Ishikawa (cell line): ENCODE measurements around the gene FSTL3.

Source experiments
- CEBPB ChIP-seq: IDR thresholded peaks from 2 replicates; pipeline ENCODE4 v1.6.1; 2012
- CREB1 ChIP-seq: IDR thresholded peaks from 2 replicates; pipeline ENCODE4 v1.6.1; 2012; ENCODE audit warnings: low read depth
- EGR1 ChIP-seq: IDR thresholded peaks from 2 replicates; pipeline ENCODE4 v1.6.1; 2012
- EP300 ChIP-seq: IDR thresholded peaks from 2 replicates; pipeline ENCODE4 v1.6.1; 2012; ENCODE audit warnings: borderline replicate concordance
- FOXM1 ChIP-seq: IDR thresholded peaks from 2 replicates; pipeline ENCODE4 v1.6.1; 2012; ENCODE audit warnings: low read depth, borderline replicate concordance
- NFIC ChIP-seq: IDR thresholded peaks from 2 replicates; pipeline ENCODE4 v1.6.1; 2012
- RAD21 ChIP-seq: IDR thresholded peaks from 2 replicates; pipeline ENCODE4 v1.6.1; 2012; ENCODE audit warnings: low read depth
- TAF1 ChIP-seq: IDR thresholded peaks from 2 replicates; pipeline ENCODE4 v1.6.1; 2012; ENCODE audit warnings: low read depth, mild to moderate bottlenecking
- TCF12 ChIP-seq: IDR thresholded peaks from 2 replicates; pipeline ENCODE4 v1.6.1; 2012; ENCODE audit warnings: low read depth
- TEAD4 ChIP-seq: IDR thresholded peaks from 2 replicates; pipeline ENCODE4 v1.6.1; 2012
- YY1 ChIP-seq: IDR thresholded peaks from 2 replicates; pipeline ENCODE4 v1.6.1; 2012; ENCODE audit warnings: low read depth
- ZBTB7A ChIP-seq: IDR thresholded peaks from 2 replicates; pipeline ENCODE4 v1.6.1; 2012; ENCODE audit warnings: low read depth
- TF ChIP-seq, protein P1 (sequence below): IDR thresholded peaks from 2 replicates; pipeline ENCODE4 v1.6.1; 2012
- TF ChIP-seq, protein P2 (sequence below): IDR thresholded peaks from 2 replicates; pipeline ENCODE4 v1.6.1; 2012
- TF ChIP-seq, protein P3 (sequence below): IDR thresholded peaks from 2 replicates; pipeline ENCODE4 v1.6.1; 2012; ENCODE audit warnings: low read depth, mild to moderate bottlenecking

FSTL3 gene

DNA sequence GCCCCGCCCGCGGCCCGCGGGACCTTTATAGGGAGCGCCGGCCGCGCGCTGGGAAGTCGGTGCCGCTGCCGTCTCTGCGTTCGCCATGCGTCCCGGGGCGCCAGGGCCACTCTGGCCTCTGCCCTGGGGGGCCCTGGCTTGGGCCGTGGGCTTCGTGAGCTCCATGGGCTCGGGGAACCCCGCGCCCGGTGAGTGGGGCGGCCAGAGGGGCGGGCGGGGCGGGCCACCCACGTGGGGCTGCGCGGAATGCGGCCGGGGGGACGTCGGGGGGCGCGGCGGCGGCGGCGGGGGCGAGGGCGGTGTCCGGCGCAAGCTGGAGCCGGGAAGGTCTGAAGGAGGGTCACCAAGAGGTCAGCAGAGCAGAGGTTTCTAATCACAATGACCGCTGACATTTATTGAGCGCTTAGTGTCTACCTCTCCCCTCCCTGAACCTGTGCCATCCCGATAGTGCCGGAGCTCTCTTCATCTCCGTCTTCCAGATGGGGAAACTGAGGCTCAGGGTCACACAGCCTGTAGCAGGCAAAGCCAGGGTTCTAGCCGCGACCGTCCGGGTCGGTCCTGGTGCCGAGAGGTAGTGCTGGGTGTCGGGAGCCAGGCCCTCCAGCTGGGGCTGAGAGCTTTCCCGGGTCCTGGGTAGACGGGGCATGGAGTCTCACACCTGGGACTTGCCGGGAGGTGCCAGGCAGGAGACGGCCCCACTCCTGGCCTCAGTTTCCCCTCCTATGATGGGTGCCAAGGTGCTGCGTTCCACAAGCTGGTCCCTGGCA lies at the start of gene FSTL3:
TSS of gene FSTL3 (plus strand) at position 54 of the 767 bp plus-strand sequence. CDS start at position 86, 32 bp downstream.
- TF ChIP-seq, protein P1, sequence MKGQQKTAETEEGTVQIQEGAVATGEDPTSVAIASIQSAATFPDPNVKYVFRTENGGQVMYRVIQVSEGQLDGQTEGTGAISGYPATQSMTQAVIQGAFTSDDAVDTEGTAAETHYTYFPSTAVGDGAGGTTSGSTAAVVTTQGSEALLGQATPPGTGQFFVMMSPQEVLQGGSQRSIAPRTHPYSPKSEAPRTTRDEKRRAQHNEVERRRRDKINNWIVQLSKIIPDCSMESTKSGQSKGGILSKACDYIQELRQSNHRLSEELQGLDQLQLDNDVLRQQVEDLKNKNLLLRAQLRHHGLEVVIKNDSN = peak; percentile 56; the same call in 1 of the 2 replicates
- TF ChIP-seq NFIC = no peak
- TF ChIP-seq, protein P2, sequence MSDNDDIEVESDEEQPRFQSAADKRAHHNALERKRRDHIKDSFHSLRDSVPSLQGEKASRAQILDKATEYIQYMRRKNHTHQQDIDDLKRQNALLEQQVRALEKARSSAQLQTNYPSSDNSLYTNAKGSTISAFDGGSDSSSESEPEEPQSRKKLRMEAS = peak; percentile 19; the same call in 1 of the 2 replicates
- no peak for TF ChIP-seq TAF1
- peak; percentile 16; the same call in 1 of the 2 replicates for TF ChIP-seq TEAD4
- TF ChIP-seq EGR1 = no peak

DNA sequence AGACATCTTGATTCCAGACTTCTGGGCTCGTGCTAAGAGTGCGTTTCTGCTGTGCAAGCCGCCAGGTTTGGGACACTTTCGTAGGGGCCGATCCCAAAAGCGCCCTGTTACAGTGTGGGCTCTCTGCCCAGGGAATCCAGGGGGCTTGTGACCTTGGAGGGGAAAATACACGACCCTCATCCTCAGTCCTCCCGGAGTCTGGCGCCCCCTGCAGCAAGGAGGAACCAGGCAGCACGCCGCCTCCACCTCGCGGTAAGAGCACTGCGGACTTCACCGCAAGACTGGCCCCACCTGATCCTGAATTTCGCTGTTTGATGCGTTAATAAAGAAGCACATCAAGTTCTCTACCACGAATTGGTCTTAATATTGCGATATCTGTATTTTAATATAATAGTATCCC lies 48.0 kb upstream of the FSTL3 start:
- TF ChIP-seq RAD21 (peak; percentile 44; the same call in 1 of the 2 replicates), CREB1 (no peak), NFIC (no peak)

DNA sequence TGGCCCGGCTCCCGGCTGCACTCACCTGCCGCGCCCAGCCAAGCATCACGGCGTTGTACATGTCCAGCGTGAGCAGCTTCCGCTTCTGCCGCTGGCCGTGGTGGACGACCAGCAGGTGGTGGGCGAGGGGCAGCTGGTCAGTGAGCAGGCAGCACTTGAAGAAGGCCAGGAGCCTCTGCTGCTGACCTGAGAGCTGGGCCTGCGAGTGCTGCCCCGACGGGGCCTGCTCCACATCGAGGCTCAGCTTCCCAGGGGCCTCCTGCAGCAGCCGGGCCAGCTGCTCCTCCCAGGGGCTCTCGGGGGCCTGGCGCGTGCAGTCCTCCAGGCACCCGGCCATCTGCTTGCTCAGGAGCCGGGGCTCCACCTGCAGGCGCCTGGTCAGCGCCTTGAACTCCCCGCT lies 46.7 kb upstream of the FSTL3 start:
- TF ChIP-seq EP300 (peak; percentile 34; the same call in 1 of the 2 replicates), TCF12 (peak; percentile 58), ZBTB7A (peak; percentile 48; the same call in 1 of the 2 replicates), NFIC (0 out of 2 replicates have a peak, but pooled peaks have one; percentile 5)
- TF ChIP-seq, protein P2 = peak; percentile 77
- TF ChIP-seq, protein P3, sequence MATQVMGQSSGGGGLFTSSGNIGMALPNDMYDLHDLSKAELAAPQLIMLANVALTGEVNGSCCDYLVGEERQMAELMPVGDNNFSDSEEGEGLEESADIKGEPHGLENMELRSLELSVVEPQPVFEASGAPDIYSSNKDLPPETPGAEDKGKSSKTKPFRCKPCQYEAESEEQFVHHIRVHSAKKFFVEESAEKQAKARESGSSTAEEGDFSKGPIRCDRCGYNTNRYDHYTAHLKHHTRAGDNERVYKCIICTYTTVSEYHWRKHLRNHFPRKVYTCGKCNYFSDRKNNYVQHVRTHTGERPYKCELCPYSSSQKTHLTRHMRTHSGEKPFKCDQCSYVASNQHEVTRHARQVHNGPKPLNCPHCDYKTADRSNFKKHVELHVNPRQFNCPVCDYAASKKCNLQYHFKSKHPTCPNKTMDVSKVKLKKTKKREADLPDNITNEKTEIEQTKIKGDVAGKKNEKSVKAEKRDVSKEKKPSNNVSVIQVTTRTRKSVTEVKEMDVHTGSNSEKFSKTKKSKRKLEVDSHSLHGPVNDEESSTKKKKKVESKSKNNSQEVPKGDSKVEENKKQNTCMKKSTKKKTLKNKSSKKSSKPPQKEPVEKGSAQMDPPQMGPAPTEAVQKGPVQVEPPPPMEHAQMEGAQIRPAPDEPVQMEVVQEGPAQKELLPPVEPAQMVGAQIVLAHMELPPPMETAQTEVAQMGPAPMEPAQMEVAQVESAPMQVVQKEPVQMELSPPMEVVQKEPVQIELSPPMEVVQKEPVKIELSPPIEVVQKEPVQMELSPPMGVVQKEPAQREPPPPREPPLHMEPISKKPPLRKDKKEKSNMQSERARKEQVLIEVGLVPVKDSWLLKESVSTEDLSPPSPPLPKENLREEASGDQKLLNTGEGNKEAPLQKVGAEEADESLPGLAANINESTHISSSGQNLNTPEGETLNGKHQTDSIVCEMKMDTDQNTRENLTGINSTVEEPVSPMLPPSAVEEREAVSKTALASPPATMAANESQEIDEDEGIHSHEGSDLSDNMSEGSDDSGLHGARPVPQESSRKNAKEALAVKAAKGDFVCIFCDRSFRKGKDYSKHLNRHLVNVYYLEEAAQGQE = 0 out of 2 replicates have a peak, but pooled peaks have one; percentile 41

DNA sequence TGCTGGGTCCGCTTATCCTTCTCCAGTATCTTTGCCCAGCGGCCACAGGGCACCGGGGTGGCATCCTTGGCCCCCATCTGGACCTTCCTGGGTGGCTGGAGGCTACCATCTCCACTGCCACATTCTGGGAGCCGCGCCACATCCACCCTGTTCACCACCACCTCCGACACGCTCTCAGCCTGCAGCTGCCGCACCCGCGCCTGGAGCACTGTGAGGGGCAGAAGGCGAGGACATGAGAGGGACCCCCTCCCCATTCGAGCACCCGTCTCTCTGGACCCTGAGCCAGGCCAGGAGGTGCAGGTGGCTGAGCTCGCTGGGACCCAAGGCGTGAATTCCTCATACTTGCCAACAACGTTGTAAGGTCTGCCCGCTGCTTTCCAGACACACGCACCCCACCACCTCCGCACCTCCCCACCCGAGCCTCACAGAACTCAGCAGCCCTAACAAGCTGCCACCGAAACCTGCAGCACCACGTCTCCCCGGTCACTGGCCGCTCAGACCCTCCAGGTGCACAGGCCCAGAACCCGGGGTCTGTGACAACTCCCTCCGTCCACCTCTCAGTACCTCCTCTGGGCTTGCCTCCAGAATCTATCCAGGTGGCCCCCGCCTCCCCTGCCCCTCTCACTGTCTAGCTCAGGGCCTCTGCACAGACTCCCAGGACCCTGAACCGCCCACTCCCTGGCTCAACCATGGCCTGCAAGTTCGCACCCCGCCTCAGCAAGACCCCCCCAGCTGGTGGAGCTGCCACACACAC lies 46.1 kb upstream of the FSTL3 start:
- TF ChIP-seq CREB1 (no peak), TAF1 (no peak), TEAD4 (no peak), YY1 (no peak), EGR1 (no peak), TCF12 (no peak), ZBTB7A (no peak; the same call in 1 of the 2 replicates), NFIC (no peak), FOXM1 (no peak)
- TF ChIP-seq, protein P3 = no peak
- TF ChIP-seq, protein P1 = no peak

DNA sequence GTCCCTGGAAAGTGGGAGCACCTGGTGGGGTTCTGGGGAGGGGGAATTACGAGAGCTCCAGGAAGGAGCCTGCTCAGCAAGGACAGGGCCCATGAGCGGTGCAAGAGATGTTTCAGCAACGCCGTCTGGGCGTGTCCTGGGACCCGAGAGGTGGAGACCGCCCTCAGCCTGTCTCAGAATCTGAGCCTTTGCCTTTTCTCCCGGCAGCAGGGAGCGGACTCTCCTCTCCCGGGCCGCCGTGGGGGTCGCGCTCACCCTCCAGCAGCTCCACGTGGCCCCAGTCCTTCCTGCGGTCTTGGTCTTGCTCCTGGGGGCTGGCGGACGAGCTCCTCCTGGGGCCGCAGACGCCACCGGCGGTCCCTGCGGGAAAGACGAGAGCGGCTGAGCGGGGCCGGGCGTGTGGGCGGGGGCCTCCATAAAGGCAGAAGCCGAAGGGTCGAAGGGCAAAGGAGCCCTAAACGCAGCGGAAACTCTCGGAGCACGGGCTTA lies 43.6 kb upstream of the FSTL3 start:
- TF ChIP-seq, protein P2 = peak; percentile 43; the same call in 1 of the 2 replicates
- TF ChIP-seq NFIC (no peak), TAF1 (no peak; the same call in none of the 2 replicates)

DNA sequence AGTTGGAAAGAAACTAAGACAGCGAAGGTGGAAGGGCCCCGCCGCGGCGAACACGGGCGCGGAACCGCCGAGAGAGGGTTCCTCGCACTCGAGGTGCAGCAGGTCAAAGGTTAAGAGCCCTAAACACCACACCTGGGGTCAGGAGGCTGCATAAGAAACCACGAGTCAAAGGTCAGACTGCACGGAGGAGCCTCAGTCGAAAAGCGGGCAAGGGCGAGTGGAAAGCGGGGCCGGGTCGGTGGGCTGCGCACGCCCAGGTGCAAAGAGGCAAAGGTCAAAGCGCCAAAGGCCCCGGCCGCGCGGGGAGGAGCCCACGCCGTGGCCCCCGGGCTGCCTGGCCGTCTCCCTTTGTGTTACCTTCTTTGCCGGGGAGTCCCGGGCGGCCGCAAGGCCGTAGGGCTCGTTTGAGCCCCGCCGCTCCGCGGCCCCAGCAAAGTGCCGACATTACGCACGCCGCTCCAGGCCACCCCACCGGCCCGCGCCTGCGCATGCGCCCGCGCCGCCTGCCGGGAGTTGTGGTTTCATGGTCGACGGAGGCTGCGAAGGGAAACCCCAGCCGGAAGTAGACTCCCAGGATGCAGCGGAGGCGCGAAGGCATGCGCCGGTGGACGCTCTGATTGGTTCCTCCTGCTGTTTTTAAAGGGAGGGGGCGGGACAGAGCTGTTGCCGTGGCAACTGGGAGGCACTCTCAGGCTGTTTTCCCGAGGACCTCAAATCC lies 43.0 kb upstream of the FSTL3 start, which contains the start of gene POLRMT:
TSS of gene POLRMT (minus strand) at position 470 of the 718 bp plus-strand sequence. CDS start at position 445, 25 bp downstream.
- TF ChIP-seq NFIC = no peak
- TF ChIP-seq ZBTB7A = peak; percentile 55; the same call in 1 of the 2 replicates
- TF ChIP-seq CREB1 = 0 out of 2 replicates have a peak, but pooled peaks have one; percentile 9
- TF ChIP-seq TAF1 = peak; percentile 43; the same call in 1 of the 2 replicates
- TF ChIP-seq, protein P2 = peak; percentile 92
- peak; percentile 58 for TF ChIP-seq TEAD4
- TF ChIP-seq FOXM1 = peak; percentile 59
- TF ChIP-seq CEBPB = no peak
- TF ChIP-seq, protein P3 = no peak
- TF ChIP-seq YY1 = peak; percentile 65; the same call in 1 of the 2 replicates
